IPS DF 4.7 (cell line): ENCODE data around the gene EXOC5.

ENCODE experiments used
- DNase-seq: peaks from one replicate; pipeline ENCODE4 v3.0.0-alpha.2; 2013; ENCODE audit warnings: low spot score; ENCODE audit errors: extremely low read depth

EXOC5 gene

GRCh38 chr14:57169901-57170300 lies 98.8 kb downstream of the EXOC5 start:
- no peak for DNase-seq

GRCh38 chr14:57168138-57168679 lies 100.5 kb downstream of the EXOC5 start:
- DNase-seq: no peak

GRCh38 chr14:57161583-57162234 lies 107.0 kb downstream of the EXOC5 start:
- DNase-seq: no peak

GRCh38 chr14:57160333-57160732 lies 108.4 kb downstream of the EXOC5 start:
- DNase-seq: no peak

- DNase-seq: no peak
Measured at GRCh38 chr14:57153286-57153685, 115.4 kb downstream of the EXOC5 start.
